GM18502 (cell line): ENCODE measurements around the gene DIPK1C.

Experiments
- ATAC-seq: cut with Tn5 transposase; IDR thresholded peaks from one replicate; pipeline ENCODE4 v1.9.1; 2021; ENCODE audit warnings: mild to moderate bottlenecking; ENCODE audit not compliant: unreplicated experiment, poor library complexity

DIPK1C gene

GRCh38 chr18:74486119-74486849, 29.2 kb upstream of the DIPK1C start:
- no peak for ATAC-seq

DNA sequence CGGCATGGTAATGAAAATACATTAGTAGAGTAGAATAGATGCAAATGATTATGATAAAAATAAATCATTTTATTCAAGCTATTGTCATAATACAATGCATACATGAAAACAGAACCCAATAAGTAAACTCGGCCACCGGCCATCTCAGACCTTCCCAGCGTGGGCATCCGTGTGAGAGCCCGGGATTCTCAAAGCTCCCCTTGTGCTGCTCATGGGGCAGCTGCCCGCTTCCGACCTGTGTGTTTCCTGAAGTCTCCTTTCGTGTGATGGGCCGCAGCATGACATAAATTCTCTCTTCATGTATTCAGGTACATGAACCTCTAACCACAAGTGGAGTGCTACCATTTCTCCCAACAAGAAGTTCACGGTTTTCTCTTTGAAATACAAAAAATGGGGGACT, 25.6 kb upstream of the DIPK1C start:
- ATAC-seq = no peak

DNA sequence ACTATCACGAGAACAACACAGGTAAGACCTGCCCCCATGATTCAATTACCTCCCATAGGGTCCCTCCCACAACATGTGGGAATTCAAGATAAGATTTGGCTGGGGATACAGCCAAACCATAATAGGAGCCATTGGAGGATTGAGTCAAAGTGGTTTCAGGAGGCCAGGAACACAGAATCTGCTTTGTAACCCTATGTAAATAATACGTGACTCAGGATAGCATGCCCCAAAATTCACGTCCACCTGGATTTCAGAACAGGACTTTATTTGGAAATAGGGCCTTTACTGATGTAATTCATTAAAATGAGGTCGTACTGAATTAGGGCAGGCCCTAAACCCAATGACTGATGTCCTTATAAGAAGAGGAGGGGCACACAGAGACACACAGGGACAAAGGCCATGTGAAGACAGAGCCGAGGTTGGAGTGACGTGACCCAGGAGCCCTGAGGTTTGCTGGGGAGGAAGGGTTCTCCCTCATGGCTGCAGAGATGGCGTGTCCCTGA, 23.1 kb upstream of the DIPK1C start:
- no peak for ATAC-seq

- no peak for ATAC-seq
Observed at GRCh38 chr18:74479486-74480148, 22.5 kb upstream of the DIPK1C start.

GRCh38 chr18:74478880-74479279, 21.8 kb upstream of the DIPK1C start:
- ATAC-seq = no peak

DNA sequence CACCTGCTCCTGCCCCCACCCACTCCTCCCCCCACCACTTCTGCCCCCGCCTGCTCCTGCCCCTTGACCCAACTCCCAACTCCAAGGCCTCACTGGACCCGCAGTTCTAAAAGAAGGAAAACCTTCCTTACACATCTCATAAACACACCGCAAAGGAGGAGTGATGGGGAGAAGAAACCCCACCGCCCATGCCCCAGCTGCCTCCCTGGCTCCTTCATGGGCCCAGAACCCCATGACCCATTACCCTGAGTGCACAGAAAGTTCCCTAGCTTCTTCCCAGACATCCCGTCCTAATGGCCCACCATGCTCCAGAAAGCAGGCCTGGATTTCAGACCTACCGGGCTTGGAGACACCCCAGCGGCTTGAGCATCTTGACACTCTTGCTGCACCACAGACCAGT, 21.2 kb upstream of the DIPK1C start:
- no peak for ATAC-seq

- ATAC-seq = no peak
Observed at GRCh38 chr18:74477771-74478170, 20.7 kb upstream of the DIPK1C start.

- ATAC-seq = no peak
Observed at GRCh38 chr18:74476140-74476539, 19.0 kb upstream of the DIPK1C start.

DNA sequence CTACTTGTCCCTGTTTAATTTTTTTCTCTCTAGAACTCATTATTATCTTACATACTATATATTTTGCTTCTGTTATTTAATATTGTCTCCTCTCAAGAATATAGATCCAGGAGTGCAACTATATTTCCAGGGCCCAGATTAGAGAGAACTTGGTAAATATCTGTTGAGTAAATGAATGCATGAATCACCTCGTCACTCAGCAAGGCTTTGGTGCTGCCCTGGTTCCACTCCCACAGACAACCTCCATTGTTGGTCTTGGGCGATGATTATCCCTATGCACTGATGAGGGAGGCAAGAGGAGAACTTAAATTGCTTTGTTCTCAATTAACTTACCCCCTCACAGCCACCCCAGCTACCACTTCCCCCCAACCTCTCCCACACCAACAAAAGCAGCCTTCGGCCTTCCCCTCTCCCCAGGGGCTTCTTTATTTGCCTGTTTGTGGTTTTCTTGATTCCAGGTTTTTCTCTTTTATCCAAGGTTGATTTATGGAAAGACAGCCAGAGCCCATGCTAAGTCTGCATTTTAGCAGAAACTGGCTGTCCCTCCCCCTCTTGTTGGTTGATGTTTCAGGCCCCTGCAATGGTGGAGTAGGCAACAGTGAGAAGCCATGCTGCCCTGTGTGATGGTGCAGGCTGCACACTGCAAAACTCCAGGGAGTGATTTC, 17.0 kb upstream of the DIPK1C start:
- no peak for ATAC-seq

DNA sequence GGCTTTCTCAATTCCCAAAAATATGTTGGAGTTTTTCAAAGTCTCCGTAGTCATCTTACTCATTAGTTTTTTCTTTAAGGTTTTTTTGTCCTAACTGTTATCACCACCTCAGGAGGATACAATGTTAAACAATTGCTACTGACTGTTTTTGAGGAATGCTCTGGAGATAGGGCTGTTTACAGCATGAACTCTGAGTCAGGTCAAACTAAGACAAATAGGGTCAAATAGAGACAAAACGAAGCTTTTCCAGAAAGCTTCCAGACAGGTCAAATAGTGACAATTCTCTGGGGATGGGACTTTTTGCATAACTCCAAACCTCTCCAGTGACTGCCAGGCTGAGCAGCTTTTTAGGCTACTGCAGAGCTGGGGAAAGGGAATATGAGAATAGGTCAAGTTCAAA, 15.2 kb upstream of the DIPK1C start:
- no peak for ATAC-seq

GRCh38 chr18:74468547-74469061, 11.5 kb upstream of the DIPK1C start:
- no peak for ATAC-seq

GRCh38 chr18:74465775-74466174, 8.7 kb upstream of the DIPK1C start:
- no peak for ATAC-seq

DNA sequence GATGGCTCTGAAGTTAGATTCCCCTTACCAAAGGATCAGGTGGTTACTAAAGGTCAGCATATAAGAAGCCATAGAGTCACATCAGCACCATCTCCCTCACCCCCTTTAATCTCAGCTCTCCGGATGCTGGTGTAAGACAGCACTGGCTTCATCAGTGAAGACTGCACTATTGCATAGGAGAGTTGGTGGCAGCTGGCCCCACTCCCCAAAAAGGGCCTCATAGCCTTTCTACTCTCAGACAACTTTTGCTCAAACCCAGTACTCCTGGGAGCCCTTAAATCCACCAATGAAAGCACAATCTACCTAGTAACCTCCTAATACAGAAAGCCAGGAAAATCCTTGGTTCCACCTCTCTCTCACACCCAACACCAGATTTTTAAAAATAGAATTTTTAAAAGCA, 6.9 kb upstream of the DIPK1C start:
- ATAC-seq = no peak

DNA sequence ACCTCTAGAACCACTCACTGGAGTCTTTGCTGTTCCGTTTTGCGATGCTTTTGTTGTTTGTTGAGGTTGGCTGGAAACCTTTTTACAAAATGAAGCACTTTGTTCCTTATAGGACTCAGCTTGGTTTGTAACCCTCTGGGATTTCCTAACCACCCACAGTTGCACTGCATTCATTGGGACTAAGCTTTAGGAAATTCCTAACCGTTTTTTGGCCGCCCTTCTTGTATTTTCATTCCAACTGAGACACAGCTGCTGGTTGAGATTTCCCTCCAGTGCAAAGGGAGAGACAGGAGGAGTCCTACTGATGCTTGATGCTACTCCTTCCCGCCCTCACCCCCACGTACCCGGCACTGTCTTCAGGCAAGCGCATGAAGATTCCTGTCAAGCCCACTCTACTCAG, 6.1 kb upstream of the DIPK1C start:
- ATAC-seq = no peak

DNA sequence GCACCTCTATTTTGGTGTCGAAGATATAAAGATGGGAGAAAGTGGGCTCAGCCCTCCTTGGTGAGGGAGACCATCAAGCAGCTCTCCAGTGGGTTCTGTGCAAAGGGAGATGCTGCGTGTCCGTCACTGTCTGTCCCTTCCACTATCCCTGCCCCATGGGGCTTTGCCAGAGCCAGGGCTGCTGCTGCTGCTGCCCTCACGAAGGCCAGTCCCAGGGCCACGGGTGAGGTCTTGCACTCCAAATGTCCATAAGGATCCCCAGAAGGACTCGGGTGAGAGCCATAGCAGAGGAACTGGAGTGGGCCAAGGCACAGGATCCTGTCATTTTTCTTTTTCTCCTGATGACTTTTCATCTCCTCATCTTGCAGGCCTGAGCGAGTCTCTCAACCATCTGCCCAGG, 3.7 kb upstream of the DIPK1C start:
- ATAC-seq = no peak

DNA sequence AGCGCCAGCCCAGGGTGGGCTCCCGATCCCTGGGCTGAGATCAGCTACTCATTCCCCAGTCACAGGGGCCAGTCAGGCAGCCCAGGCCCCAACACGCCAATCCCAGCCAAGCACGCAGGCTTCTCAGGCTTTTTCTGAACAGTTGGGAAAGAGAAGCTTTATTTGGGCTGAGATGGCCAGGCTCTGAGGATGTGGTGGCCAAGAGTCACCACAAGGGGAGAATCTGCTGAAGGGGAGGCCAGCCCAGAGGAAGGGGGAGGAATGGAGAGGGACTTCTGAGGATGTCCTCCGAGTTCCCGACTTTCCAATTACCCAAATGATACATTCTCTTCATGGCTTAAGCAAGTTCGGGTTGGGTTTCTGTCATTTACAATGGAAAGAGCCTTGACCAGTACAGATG, 2.8 kb upstream of the DIPK1C start:
- ATAC-seq = no peak

DNA sequence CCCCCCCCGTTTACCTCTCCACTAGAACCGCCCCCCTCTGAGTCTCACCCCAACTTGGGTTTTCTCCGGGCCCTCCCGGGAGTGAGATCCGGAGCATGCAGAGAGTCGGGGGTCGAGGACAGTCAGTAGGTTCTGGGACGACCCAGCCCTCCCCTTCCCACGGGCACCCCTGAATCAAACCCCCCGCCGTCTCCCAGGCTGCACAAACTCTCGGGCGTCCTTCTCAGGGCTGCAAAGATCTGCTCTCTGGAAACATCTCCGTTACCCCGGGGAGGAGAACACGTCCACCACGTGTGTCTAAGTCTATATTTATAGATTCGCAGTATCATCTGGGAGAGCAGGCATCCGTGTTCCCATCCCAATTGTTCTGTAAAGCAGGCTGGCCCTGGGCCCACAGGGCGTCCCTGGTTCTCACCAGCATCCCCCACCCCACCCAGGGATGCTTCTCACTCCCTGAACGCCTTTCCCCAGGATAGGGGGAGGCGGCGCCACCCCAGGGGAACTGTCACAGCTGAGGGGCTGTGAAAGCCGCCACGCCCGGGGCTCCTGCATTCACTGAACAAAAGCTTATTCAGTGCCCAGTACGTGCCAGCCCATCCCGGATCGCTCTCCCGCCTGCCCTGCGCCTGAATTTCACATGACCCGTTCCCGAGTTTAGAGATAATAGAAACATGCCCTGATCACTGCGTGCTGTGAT, 765 bp upstream of the DIPK1C start:
- ATAC-seq = no peak

DNA sequence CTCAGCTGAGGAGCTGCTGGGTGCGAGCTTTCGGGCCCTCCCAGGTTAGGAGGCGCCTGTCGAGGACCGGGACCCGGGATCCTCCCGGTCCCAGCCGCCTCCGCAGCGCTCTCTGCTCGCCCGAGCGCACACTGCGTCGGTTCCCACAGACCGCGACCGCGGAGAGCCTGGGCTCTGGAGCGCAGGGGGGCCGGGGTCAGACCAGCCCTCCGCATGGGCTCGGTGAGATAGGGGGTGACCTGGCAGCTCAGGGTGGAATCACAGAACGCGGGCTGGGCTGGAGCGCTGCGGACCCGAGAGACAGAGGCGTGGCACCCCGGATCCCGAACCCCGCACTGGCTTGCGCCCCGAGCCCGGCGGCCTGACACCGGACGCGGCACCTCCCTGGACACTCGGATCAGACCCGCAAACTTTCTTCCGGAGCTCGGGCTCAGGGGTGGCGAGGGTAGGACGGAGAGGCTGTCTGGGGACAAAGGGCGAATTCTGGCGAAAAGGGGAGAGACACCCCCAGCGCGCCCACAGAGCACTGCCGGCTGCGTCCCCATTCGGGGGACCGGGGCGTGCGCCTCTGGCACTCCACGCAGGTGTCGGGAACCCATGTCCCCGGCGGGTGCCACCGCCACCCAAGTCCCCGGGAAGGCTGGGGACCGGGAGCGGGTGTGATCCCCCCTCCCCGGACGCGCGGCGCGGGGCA, 612 bp downstream of the DIPK1C start:
- ATAC-seq = no peak

GRCh38 chr18:74456017-74456348, 1.1 kb downstream of the DIPK1C start:
- no peak for ATAC-seq

- ATAC-seq = no peak
Observed at GRCh38 chr18:74455386-74455785, 1.7 kb downstream of the DIPK1C start.
